ENCODE results near the gene CUX1.

CUX1 gene

GRCh38 chr7:102254521-102254920, 437.1 kb downstream of the CUX1 start:
- ATAC-seq = no peak
- no peak for TF ChIP-seq BACH2 (CRISPR knock-in tag; IDR thresholded peaks at IDR 0.05; ENCODE audit: borderline replicate concordance)
- no peak for TF ChIP-seq CSDC2 (CRISPR knock-in tag; IDR thresholded peaks at IDR 0.05)
- TF ChIP-seq, protein P1, sequence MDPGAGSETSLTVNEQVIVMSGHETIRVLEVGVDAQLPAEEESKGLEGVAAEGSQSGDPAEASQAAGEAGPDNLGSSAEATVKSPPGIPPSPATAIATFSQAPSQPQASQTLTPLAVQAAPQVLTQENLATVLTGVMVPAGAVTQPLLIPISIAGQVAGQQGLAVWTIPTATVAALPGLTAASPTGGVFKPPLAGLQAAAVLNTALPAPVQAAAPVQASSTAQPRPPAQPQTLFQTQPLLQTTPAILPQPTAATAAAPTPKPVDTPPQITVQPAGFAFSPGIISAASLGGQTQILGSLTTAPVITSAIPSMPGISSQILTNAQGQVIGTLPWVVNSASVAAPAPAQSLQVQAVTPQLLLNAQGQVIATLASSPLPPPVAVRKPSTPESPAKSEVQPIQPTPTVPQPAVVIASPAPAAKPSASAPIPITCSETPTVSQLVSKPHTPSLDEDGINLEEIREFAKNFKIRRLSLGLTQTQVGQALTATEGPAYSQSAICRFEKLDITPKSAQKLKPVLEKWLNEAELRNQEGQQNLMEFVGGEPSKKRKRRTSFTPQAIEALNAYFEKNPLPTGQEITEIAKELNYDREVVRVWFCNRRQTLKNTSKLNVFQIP (CRISPR knock-in tag; IDR thresholded peaks at IDR 0.05; ENCODE audit: borderline replicate concordance, low read depth) = no peak
- no peak for TF ChIP-seq PPARA (CRISPR knock-in tag; IDR thresholded peaks at IDR 0.05; ENCODE audit: borderline replicate concordance)
- no peak for TF ChIP-seq TOX (CRISPR knock-in tag; IDR thresholded peaks at IDR 0.05; ENCODE audit: borderline replicate concordance)
- no peak for TF ChIP-seq OSR1 (CRISPR knock-in tag; IDR thresholded peaks at IDR 0.05)
- no peak for TF ChIP-seq ZC3H10 (CRISPR knock-in tag; IDR thresholded peaks at IDR 0.05)
- no peak for TF ChIP-seq ZNF565 (CRISPR knock-in tag; conservative IDR thresholded peaks at IDR 0.05; ENCODE audit: low read depth)
- no peak for TF ChIP-seq ZNF8 (CRISPR knock-in tag; IDR thresholded peaks at IDR 0.05)
- no peak for TF ChIP-seq CREB5 (CRISPR knock-in tag; IDR thresholded peaks at IDR 0.05; ENCODE audit: low read depth)
- no peak for TF ChIP-seq ZFP3 (CRISPR knock-in tag; IDR thresholded peaks at IDR 0.05)
- TF ChIP-seq TCF4 (CRISPR knock-in tag; IDR thresholded peaks at IDR 0.05; ENCODE audit: borderline replicate concordance) = no peak
- no peak for TF ChIP-seq ZNF70 (CRISPR knock-in tag; IDR thresholded peaks at IDR 0.05)
- no peak for TF ChIP-seq ARNTL (CRISPR knock-in tag; IDR thresholded peaks at IDR 0.05; ENCODE audit: borderline replicate concordance, low read depth)
- no peak for TF ChIP-seq ISL1 (CRISPR knock-in tag; IDR thresholded peaks at IDR 0.05)
- no peak for TF ChIP-seq CSRNP3 (CRISPR knock-in tag; IDR thresholded peaks at IDR 0.05)
- no peak for TF ChIP-seq RARB (CRISPR knock-in tag; IDR thresholded peaks at IDR 0.05)
- TF ChIP-seq, protein P2, sequence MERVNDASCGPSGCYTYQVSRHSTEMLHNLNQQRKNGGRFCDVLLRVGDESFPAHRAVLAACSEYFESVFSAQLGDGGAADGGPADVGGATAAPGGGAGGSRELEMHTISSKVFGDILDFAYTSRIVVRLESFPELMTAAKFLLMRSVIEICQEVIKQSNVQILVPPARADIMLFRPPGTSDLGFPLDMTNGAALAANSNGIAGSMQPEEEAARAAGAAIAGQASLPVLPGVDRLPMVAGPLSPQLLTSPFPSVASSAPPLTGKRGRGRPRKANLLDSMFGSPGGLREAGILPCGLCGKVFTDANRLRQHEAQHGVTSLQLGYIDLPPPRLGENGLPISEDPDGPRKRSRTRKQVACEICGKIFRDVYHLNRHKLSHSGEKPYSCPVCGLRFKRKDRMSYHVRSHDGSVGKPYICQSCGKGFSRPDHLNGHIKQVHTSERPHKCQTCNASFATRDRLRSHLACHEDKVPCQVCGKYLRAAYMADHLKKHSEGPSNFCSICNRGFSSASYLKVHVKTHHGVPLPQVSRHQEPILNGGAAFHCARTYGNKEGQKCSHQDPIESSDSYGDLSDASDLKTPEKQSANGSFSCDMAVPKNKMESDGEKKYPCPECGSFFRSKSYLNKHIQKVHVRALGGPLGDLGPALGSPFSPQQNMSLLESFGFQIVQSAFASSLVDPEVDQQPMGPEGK (CRISPR knock-in tag; IDR thresholded peaks at IDR 0.05; ENCODE audit: borderline replicate concordance) = no peak
- TF ChIP-seq GLIS3 (CRISPR knock-in tag; IDR thresholded peaks at IDR 0.05) = no peak
- no peak for TF ChIP-seq ESRRG (CRISPR knock-in tag; IDR thresholded peaks at IDR 0.05)

GRCh38 chr7:102255501-102255900, 438.1 kb downstream of the CUX1 start:
- ATAC-seq = no peak
- no peak for TF ChIP-seq ZNF8 (CRISPR knock-in tag; IDR thresholded peaks at IDR 0.05)
- no peak for TF ChIP-seq ZFP3 (CRISPR knock-in tag; IDR thresholded peaks at IDR 0.05)

DNA sequence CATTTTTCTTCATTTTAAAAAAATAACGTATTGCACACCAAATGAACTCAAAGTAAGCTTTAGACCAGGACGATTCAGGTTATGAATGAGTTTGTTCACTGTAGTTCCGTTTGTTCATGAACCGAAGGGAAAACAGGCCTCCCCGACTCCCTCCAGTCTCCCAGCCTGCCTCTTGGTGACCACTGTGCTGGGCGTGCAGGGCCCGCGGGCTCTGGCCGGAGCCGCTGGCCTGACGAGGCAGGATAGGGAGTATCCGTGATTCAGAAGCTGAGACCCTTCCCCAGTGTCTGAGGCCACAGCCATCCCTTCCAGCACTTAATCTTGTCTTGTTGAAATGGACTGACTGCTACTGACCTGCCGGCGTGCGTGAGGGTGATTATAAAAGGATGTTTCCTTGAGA, 438.5 kb downstream of the CUX1 start:
- no peak for TF ChIP-seq ZC3H10 (CRISPR knock-in tag; IDR thresholded peaks at IDR 0.05)
- no peak for TF ChIP-seq RARB (CRISPR knock-in tag; IDR thresholded peaks at IDR 0.05)
- TF ChIP-seq PPARA (CRISPR knock-in tag; IDR thresholded peaks at IDR 0.05; ENCODE audit: borderline replicate concordance) = no peak
- no peak for TF ChIP-seq ISL1 (CRISPR knock-in tag; IDR thresholded peaks at IDR 0.05)
- no peak for TF ChIP-seq ZNF565 (CRISPR knock-in tag; conservative IDR thresholded peaks at IDR 0.05; ENCODE audit: low read depth)
- TF ChIP-seq BACH2 (CRISPR knock-in tag; IDR thresholded peaks at IDR 0.05; ENCODE audit: borderline replicate concordance) = no peak
- TF ChIP-seq SNAI2 (CRISPR knock-in tag; IDR thresholded peaks at IDR 0.05) = no peak
- no peak for TF ChIP-seq TCF4 (CRISPR knock-in tag; IDR thresholded peaks at IDR 0.05; ENCODE audit: borderline replicate concordance)
- TF ChIP-seq GLIS3 (CRISPR knock-in tag; IDR thresholded peaks at IDR 0.05) = no peak
- TF ChIP-seq OSR1 (CRISPR knock-in tag; IDR thresholded peaks at IDR 0.05) = no peak
- TF ChIP-seq TOX (CRISPR knock-in tag; IDR thresholded peaks at IDR 0.05; ENCODE audit: borderline replicate concordance) = no peak
- no peak for TF ChIP-seq ESRRG (CRISPR knock-in tag; IDR thresholded peaks at IDR 0.05)

GRCh38 chr7:102258073-102258748, 440.8 kb downstream of the CUX1 start:
- peak; percentile 7; the same call in 2 of the 3 replicates for ATAC-seq
- TF ChIP-seq ESRRG (CRISPR knock-in tag; IDR thresholded peaks at IDR 0.05) (no peak), PPARA (CRISPR knock-in tag; IDR thresholded peaks at IDR 0.05; ENCODE audit: borderline replicate concordance) (no peak), ZNF8 (CRISPR knock-in tag; IDR thresholded peaks at IDR 0.05) (no peak), ZFP3 (CRISPR knock-in tag; IDR thresholded peaks at IDR 0.05) (no peak), CSRNP3 (CRISPR knock-in tag; IDR thresholded peaks at IDR 0.05) (no peak), ARNTL (CRISPR knock-in tag; IDR thresholded peaks at IDR 0.05; ENCODE audit: borderline replicate concordance, low read depth) (no peak), ISL1 (CRISPR knock-in tag; IDR thresholded peaks at IDR 0.05) (no peak), GLIS3 (CRISPR knock-in tag; IDR thresholded peaks at IDR 0.05) (no peak), TCF4 (CRISPR knock-in tag; IDR thresholded peaks at IDR 0.05; ENCODE audit: borderline replicate concordance) (no peak), TOX (CRISPR knock-in tag; IDR thresholded peaks at IDR 0.05; ENCODE audit: borderline replicate concordance) (no peak), CSDC2 (CRISPR knock-in tag; IDR thresholded peaks at IDR 0.05) (no peak), ZC3H10 (CRISPR knock-in tag; IDR thresholded peaks at IDR 0.05) (no peak), BACH2 (CRISPR knock-in tag; IDR thresholded peaks at IDR 0.05; ENCODE audit: borderline replicate concordance) (no peak), SNAI2 (CRISPR knock-in tag; IDR thresholded peaks at IDR 0.05) (no peak)
- TF ChIP-seq, protein P2 (CRISPR knock-in tag; IDR thresholded peaks at IDR 0.05; ENCODE audit: borderline replicate concordance) = no peak

More for the DNA sequence above, 438.5 kb downstream of the CUX1 start:
- no peak for ATAC-seq

Measured in SK-N-SH treated with all-trans-retinoic acid at 6 μM for 48 hours (cell line).